BJ (cell line): ENCODE measurements around the gene OPTC. TPM values are rescaled to one million over a fixed set of nuclear protein-coding genes. Genes with fewer than 3 reads are reported as not detected.
A peak's percentile ranks its signal among the peaks of the same experiment; 100 is the strongest.

Source experiments
- CTCF ChIA-PET: fragments of 350-600 bp; formaldehyde crosslinking; extraction: SDS; loops from one replicate; lab custom pipeline; 2021; ENCODE audit warnings: antibody characterized with exemption, inconsistent platforms; lab: Yijun Ruan, JAX
- POLR2A ChIA-PET: fragments of 300-600 bp; sonication (Branson Sonifier 250); formaldehyde crosslinking; extraction: SDS; loops from one replicate; lab custom pipeline; 2021; ENCODE audit warnings: antibody characterized with exemption; lab: Charles Lee
- DNase-seq: peaks from one replicate; pipeline ENCODE4 v3.0.0-alpha.2; 2011; ENCODE audit warnings: low read depth
- H3K27me3 ChIP-seq: 2 replicates; pipeline ENCODE4 v1.6.0; 2011; ENCODE audit warnings: low read length; ENCODE audit not compliant: control insufficient read depth, insufficient read depth
- H3K36me3 ChIP-seq: 2 replicates; pipeline ENCODE4 v1.5.1; 2011; ENCODE audit warnings: low read length; ENCODE audit not compliant: control insufficient read depth, insufficient read depth
- H3K4me3 ChIP-seq: 2 replicates; pipeline ENCODE4 v1.5.1; 2011; ENCODE audit warnings: low read depth, mild to moderate bottlenecking, control low read depth, low read length
- polyA plus RNA-seq: library from polyadenylated mRNA; depleted of rRNA; stranded (reverse); fragments of >200 nt; gene quantifications from 2 replicates; pipeline ENCODE4 v1.2.3, GENCODE V29; 2011
- TF ChIP-seq, protein P1 (sequence below): IDR thresholded peaks from 2 replicates; pipeline ENCODE4 v1.5.1; 2011; ENCODE audit warnings: low read depth, mild to moderate bottlenecking, control low read depth, inconsistent platforms, low read length, moderate library complexity; ENCODE audit not compliant: insufficient read depth

The OPTC gene
- polyA plus RNA-seq, 1 experiment: not detected

DNA sequence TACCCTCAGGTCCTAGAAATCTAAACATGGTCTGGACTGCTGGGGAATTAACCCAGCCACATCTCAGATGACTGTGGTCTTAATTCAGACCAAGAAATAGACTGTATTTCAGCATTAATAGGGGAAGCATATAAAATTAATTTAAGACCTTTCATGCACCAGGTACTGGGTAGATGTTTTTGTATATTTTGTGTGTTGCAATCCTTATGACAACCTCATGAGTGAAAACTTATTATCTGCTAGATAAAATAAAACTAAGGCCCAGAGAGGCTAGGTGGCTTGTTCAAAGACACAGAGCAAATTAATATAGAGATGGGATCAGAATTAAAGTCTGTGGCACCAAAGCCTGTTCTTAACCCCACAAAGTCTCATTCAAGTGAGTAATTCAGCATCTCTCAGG lies 40.1 kb downstream of the OPTC start:
- no peaks in the 10 kb centered on the region for H3K27me3 ChIP-seq
- TF ChIP-seq, protein P1, sequence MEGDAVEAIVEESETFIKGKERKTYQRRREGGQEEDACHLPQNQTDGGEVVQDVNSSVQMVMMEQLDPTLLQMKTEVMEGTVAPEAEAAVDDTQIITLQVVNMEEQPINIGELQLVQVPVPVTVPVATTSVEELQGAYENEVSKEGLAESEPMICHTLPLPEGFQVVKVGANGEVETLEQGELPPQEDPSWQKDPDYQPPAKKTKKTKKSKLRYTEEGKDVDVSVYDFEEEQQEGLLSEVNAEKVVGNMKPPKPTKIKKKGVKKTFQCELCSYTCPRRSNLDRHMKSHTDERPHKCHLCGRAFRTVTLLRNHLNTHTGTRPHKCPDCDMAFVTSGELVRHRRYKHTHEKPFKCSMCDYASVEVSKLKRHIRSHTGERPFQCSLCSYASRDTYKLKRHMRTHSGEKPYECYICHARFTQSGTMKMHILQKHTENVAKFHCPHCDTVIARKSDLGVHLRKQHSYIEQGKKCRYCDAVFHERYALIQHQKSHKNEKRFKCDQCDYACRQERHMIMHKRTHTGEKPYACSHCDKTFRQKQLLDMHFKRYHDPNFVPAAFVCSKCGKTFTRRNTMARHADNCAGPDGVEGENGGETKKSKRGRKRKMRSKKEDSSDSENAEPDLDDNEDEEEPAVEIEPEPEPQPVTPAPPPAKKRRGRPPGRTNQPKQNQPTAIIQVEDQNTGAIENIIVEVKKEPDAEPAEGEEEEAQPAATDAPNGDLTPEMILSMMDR: no peak
- DNase-seq: no peak
- no peaks in the 10 kb centered on the region for H3K36me3 ChIP-seq
- H3K4me3 ChIP-seq: no peak overlapping the region
- ChIA-PET CTCF (no interaction called here), POLR2A (no interaction called here)

DNA sequence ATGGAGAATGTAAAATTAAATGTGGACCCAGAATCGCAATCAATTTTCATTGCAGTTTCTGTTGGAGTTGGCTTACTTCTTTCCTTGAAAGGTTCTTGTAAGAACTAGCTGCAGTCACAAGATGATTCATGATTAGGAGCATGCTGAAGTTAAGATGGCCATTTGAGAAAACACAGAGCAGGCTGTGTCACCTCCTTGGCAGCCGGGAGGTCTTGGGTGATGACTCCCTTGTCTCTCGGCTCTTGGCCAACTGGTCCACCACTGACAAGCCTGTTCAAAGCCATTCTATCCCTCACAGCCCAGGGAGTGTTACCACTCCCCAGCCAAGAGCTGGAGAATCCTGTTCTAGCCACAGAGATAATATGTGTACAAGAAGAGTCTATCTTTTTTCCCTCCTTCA lies 40.6 kb downstream of the OPTC start:
- H3K27me3 ChIP-seq: no peaks in the 10 kb centered on the region
- no peaks in the 10 kb centered on the region for H3K36me3 ChIP-seq
- H3K4me3 ChIP-seq: no peak overlapping the region
- CTCF ChIA-PET: no interaction called here
- peak; percentile 85 for DNase-seq
- POLR2A ChIA-PET: no interaction called here
- TF ChIP-seq, protein P1: no peak

DNA sequence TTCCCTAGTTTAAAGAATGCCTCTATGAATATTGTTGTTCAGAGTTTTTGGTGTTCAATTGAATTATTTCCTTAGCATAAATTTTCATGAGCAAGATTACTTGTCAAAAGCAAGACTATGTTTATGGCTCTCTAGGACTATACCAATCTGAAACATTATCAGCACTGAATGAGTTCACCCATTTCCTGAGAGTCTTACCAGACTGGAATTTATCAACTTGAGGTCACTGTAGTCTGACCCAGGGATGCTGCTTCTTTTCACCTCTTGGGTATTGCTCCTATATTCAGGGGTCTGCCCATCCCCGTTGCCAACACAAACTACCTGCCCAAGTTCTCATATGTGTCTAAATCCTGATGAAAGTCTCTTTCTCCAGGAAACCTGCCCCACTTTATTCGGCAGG lies 42.6 kb downstream of the OPTC start:
- POLR2A ChIA-PET: interaction anchor here (0.6 kb wide), 1 partner anchor 189 kb away, joined by 6 read pairs; no protein-coding TSS in a partner anchor
- CTCF ChIA-PET: no interaction called here
- TF ChIP-seq, protein P1: no peak
- no peak overlapping the region for H3K4me3 ChIP-seq
- H3K27me3 ChIP-seq: no peaks in the 10 kb centered on the region
- no peak for DNase-seq
- no peaks in the 10 kb centered on the region for H3K36me3 ChIP-seq

DNA sequence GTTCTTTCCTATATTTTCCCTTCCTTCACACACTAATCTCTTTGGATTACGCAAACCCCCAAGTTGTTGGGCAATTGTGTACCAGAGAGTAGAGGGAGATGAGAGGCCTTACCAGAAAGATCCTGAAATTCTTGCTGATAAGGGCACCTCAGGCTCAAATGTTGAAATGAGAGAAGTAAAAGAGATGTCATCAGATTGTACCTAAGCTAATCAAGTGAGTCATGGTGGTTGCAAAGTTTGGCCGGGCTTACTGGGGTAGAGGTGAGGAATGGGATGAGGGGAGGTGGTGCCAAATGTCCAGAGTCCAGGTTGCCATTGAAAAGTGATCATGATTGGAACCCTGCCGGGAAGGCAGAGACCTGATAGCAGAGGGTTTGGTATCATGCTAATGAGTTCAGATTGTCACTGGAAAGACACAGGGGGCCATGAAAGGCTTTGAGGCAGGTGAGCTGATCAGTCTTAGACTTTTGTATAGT lies 43.1 kb downstream of the OPTC start:
- no peak overlapping the region for H3K4me3 ChIP-seq
- ChIA-PET POLR2A (no interaction called here), CTCF (interaction anchor here (0.6 to 1.2 kb wide), 2 partner anchors 9 to 191 kb away, joined by 3 read pairs; no protein-coding TSS in a partner anchor)
- H3K36me3 ChIP-seq: no peaks in the 10 kb centered on the region
- H3K27me3 ChIP-seq: no peaks in the 10 kb centered on the region
- TF ChIP-seq, protein P1: no peak
- no peak for DNase-seq

DNA sequence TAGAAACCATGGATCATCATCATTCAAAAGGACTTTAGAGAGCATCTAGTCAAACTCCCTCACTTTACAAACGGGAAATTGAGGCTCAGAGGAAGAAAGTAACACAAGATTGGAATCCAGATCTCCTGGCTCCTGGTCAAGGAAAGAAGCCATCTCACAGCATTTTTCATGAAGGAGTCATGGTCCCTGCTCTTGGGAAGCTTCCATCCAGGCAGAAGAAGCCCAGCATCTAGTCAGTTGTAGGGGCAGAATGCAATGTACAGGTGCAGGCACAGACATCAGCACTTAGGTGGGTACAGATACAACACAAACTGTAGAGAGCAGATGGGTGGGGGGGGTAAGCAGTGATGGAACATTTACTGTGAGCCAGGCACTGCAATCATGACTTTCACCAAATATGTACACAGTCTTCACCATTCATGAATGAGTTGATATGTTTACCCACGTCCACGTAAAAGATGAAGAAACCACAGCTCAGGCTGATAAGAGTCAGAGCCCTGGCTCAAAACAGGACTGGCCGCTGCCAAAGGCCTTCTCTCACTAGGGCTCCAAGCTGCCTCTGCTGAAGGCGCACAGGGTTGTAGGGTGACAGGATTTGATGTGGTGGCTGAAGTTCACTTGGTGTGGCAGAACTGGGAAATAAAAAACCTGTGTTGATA lies 44.0 kb downstream of the OPTC start:
- DNase-seq: no peak
- no peaks in the 10 kb centered on the region for H3K27me3 ChIP-seq
- no peaks in the 10 kb centered on the region for H3K36me3 ChIP-seq
- POLR2A ChIA-PET: no interaction called here
- no peak overlapping the region for H3K4me3 ChIP-seq
- CTCF ChIA-PET: interaction anchor here (1.2 kb wide), 1 partner anchor 10 kb away, joined by 3 read pairs; no protein-coding TSS in a partner anchor
- TF ChIP-seq, protein P1: no peak
